HG03432 (cell line): ENCODE measurements around the gene FAM174C.

ENCODE experiments used
- ATAC-seq: cut with Tn5 transposase; IDR thresholded peaks from one replicate; pipeline ENCODE4 v1.9.1; 2021; ENCODE audit warnings: mild to moderate bottlenecking, moderate library complexity; ENCODE audit not compliant: unreplicated experiment

The FAM174C gene

DNA sequence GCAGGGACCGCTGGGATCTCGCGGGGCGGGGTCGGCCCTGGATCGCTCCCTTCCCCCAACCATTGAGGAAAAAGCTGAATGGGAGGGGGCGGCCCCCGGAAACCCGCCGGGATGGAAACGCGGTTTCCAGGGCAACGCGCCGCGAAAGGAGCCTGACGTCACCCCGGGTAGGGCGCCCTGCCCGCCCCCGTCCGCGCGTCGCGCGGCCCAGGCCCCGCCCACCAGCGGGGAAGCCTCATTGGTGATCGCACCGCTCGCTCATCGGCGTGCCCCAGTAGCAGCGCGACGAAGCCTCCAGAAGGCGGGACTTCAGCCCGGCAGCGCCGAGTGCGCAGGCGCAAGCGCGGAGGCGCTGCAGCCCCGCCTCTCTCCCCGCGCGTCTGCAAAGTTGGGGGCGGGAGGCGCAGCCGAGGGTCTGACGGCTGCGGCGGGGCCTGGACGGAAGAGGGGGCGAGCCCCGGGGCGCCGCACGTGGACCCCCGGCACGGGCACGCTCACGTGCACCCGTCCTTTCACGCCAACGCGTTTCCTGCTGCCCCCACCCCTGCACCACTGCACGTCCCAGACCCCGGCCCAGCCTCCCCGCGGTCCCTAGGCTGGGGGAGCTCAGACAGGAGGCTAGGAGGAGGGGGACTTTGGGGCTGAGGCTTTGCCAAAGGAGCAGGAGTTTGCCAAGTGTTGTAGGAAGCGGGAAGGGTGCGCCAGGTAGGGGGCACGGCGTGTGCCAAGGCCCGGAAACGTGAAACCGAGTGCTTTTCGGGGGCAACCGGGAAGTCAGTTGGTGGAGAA, 14.4 kb upstream of the FAM174C start:
- peak; percentile 50 for ATAC-seq

DNA sequence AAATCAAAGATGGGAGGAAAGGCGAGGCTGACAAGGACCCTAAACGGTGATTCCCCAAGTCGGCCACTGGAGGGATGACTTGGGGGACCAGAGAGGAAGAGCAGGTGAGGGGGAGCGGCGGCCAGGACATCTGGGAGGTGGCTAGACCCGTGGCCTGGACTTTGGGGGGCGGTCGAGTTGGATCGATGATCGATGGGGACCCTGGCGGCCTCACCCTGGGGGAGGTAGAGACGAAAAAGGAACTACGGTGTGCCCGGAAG, 13.9 kb upstream of the FAM174C start:
- no peak for ATAC-seq

DNA sequence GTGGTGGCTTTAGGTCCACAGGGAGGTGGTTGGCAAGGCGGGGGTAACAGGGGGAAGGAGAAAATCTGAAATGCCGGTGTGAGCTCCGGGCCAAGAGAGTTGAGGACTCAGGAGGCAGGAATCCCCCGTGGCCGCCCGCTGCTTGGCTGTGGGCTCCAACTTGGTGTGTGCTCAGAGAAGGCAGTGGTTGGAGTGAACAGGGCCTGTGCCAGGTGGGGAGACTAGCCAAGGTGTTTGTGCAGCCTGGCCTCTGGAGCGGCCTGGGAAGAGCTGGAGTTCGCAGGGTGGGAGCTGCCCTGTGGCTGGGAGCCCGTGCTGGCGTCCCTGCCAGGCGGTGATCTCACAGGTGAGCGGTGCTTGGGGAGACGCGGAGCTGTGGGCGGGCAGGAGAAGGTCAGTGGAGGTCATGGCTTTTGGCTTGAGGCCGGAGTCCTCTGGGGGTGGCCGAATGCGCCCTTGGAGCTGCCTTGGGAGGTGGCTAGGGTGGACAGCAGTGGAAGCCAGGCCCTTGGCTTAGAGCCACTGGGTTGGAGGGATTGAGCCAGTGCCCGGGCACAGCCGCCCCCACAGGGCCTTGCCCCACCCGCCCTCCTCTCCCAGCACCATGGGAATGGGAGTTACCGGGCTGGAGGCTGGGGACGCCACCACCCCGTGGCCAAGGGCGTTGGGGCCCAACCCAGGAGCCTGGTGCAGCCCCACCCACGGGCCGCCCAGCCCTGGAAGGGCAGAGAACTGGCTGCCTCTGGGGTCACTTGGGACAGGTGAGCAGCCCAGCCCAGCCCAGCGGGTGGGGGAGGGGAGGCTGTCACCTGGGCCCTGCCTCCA, 13.3 kb upstream of the FAM174C start:
- ATAC-seq = no peak

DNA sequence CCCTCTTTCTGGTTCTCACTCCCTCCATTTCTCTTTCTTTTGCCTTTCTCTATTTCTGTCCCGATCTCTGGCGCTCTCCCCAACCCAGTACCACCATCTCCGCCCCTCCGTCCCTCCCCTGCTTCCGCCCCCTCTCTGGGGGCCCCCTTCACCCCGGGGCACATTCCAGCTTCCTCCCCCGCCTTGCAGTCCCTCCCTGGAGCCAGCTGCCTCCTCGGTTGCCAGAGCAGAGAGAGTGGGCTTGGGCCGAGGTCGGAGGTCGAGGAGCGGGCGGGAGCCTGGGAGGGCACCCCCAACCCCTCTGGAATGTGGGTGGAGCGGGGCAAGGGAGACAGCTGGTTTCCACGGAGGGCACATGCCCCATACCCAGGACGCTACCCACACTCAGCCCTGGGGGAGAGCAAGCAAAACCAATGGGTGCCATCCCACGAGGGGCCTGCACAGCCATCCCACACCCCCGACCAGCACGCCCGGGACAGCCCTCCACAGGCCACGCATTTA, 12.7 kb upstream of the FAM174C start:
- no peak for ATAC-seq

DNA sequence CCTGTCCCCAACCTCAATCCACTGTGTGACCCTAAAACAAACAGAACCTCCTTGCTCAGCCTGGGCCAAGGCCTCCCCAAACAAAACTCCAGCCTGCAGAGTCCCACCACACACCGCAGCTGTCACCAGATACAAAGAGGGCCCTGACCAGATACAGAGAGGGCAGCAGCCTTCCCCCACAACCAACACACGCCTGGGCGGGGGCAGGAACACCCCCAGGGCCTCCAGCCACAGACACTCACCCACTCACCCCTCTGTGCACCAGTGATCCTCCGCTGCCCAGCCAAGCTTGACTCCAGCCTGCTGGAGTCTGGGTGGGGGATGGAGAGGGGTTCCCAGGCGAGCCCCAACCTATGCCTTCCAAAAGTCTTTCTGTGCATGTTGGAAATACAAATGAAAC, 12.1 kb upstream of the FAM174C start:
- ATAC-seq = no peak

DNA sequence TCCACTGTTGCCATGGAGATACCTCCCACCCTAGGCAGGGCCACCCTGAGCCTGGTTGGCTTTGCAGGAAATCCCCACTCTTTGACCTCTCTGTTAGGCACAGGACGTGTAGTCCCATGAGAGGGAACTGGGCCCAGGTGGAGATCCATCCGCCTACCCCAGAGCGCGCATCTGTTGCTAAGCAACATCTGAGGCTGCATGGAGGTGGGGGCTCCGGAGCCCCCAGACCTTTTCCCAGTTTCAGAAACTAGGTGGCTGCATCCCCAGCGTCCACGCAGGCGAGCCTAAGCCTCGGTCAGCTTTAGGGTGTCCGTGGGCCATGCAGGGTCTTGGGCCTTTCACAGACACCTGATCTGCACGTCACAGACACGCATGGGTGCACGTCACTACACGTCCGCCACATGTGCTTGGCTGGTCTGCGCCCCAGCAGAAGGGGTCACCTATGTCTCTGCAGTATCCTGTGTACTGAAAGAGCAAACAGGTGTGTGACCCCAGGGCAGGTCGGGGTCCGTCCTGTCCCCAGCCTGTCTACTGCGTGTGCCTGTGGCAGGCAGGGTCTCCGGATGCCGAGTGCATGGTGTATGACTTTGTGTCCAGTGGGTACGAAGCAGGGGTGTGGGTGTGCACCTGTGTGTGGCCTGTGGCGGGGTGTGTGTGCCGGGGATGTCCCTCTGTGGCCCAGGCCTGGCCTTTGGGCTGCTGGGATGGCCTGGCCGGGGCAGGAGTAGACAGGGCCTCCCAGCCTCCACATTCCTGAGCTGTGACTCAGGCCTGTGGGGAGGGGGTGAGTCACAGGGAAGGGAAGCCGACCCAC, 10.3 kb upstream of the FAM174C start:
- no peak for ATAC-seq

DNA sequence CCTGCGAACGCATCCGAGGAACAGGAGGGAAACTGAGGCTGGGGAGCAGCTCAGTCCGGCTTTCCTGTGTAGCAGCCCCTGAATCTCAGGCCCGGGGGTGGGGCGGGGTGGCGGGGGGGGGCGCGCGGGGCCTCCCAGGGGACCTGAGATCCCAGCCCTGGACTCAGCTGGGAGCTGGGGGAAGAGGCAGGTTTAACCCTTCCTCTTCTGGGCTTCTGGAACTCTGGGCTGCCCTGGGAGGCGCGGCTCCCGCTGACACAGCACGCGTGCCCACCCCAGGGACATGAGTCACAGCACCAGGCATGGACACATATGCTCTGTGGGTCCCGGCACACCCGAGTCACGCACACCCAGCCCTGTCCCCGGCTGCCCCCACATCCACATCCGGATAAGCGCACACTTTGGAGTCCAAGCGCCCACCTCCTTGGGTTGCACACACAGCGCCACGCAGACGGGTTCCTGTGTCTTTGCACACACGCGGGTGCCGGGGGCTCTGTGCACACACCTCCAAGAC, 9.7 kb upstream of the FAM174C start:
- ATAC-seq = no peak

DNA sequence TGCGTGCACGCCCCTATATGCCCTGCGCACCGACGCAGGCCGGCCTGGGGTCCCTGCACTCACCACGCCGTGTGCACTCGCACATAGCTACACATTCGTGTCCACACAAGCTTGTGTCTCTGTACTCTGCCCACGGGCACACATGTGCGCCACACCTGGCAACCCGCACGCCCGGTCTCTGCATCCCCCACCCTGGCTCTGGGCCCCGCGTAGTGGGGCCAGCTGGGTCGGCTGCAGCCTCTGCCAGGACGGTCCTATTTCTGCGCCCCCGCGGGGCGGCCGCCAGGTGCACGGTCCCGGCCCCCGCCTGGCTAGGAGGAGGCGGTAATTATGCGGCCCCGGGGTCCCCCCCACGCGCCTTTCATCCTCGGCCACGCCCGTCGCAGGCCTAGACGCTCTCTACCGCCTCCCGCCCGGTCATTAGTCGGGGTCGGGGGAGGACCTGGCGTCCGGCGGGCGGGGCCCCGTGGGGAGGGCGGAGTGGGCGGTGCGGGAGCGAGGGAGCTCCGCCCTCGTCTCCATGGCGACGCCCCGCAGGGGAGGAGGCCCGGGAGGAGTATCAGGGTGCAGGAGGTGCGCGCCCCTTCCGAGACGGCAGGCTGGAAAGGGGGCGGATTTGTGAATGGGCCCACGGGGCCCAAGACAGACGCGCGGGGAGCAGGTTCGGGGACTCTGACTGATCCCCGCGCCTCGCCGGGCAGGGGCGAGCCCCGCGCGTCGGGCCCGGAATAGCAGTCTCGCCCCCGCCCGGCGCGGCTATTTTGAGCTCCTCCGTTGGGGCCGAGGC, 9.0 kb upstream of the FAM174C start:
- ATAC-seq = peak; percentile 32

DNA sequence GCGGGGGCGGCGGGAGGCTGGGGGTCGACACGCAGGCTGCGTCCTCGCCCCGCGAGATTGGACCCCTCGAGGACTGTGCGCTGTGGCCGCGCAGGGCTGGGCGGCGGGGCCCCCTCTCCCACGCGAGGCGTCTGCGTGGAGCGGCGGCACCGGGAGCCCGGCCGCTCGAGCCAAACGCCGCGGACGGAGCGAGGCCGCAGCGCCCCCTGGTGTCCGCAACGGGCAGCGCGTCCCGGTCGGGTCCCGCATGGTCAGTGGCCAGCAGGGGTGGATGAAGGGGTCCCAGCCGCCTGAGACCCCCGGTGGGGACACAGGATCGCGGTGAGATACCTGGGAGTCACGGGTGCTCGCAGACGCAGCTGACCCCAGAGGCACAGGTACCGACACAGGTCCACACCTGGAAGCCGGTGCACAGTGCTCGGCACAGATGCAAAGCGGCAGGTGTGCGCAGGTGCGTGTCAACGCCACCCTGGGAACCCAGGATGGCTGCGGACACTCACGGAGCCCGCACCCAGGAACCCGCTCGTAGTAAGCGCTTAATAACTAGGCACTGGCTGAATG, 8.3 kb upstream of the FAM174C start:
- ATAC-seq = peak; percentile 20

DNA sequence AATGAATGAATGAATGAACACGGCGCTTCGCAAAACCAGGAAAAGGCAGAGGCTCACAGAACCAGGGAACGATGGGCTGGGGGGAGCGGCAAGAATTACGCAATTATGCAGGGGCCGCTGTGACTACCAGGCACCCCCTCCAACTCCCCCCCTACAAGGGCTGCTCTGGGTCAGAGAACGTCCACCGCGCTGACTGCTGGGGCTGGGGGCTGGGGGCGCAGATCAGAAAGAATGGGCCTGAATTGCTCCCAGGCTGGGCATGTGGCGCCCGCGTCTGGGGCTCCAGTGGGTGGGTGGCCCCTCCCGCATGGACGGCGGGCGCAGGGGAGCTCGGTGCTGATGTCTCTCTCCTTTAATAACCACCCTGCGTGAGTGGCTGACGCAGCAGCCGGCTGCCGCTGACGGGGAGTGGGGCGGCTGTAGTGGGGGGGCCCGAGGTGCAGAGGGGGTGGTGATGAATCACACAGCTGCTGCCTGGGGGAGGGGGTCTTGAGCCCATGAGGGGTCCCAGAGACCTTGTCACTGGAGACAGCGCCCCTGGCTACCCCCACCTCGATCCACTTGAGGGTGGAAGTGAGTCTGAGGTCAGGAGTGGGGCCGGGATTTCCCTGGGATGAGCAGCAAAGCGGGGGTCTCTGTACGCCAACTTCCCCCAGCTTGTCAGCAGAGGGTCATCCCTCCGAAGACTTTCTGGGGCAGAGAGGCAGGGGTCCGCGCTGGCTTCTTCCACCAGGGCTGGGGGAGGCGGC, 7.7 kb upstream of the FAM174C start:
- ATAC-seq = no peak

DNA sequence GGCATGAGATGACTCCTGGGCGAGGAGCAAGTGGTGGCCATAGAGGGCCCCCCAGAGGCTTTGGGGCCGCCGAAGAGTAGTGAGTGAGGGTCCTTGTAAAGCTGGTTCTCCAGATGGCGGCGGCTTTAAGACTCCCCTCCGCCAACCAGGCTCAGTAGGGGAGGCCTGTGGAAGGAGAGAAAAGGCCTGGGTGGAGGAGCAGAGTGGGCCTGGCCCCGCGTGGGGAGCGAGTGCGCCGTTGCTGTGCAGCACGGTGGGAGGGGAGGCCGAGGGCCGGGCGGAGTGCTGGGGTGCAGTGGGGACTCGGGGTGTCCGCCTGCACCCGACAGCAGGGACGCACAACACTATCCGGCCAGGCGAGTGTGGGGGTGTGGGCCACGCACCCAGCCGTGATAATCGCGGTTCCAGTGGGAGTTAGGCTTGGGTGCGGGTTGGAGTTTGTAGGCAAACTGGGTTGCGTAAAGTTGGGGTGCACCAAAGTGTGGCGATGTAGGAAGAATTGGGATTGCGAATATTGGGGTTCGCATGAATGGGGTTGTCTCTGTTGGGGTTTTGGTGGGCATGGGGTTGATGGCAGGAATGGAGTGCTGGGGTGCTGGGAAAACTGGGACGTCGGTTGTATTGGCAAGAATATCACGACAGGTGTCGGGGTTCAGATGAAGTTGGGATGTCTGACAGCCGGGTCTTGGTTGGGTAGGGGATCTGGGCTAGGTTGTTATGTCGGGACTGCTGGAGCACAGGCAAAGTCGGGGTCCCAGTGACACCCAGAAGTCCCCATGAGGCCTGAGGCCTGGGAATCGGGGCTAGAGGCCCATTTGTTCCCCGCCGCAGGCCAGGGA, 6.9 kb upstream of the FAM174C start:
- no peak for ATAC-seq

DNA sequence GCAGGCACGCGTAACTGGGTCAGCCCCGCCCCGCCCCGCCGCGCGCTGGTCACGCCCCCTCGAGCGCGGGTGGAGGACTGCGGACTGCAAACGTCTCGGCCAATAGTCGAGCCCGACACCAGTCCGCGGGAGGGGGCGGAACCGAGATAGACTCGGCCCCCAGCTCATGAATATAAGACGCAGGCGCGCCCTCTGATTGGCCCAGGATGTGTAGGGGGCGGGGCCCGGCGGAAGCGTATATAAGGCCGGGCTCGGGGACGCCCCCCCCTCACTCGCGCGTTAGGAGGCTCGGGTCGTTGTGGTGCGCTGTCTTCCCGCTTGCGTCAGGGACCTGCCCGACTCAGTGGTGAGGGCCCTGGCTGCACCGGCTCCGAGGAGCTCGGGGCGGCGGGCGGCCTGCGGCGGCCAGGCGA, 6.3 kb upstream of the FAM174C start, which contains the start of gene CIRBP:
Gene CIRBP, plus strand, starts transcription at position 268 of the 413 bp plus-strand sequence. CDS start 1,602 bp downstream, outside the sequence.
- ATAC-seq = peak; percentile 54

DNA sequence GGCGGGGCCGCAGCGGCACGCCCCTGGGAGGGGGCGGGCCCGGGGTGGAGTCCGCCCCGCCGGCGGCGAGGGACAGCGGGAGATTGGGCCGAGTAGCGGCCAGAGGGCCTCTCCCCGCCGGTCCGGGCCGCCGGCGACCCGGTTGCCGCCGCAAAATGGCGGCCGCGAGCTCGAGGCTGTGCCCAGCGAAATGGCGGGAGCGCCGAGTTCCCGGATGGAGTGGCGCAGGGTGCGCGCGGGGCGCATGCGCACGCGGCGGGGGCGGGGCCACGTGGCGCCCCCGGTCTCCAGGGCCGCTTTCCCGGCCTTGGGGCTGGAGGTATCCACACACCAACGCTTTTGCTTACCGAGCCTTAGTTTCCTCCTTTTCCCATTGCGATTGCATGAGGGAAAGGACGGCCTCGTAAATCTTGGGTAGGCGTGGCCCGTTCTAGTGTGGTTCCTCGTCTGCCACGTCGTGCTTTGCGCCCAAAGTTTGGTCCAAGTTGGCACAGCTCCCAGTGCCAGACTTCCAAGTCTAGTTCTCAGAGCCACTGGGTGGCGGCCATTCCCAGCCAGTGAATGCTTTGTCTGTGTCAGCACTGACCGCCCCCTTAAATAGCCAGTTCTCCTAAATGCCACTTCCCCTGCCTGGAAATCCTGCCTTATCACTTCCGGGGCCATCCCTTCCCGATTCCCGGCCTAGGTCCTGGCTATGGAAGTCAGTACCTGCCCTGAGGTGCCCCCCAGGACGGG, 5.7 kb upstream of the FAM174C start:
- ATAC-seq = peak; percentile 25

DNA sequence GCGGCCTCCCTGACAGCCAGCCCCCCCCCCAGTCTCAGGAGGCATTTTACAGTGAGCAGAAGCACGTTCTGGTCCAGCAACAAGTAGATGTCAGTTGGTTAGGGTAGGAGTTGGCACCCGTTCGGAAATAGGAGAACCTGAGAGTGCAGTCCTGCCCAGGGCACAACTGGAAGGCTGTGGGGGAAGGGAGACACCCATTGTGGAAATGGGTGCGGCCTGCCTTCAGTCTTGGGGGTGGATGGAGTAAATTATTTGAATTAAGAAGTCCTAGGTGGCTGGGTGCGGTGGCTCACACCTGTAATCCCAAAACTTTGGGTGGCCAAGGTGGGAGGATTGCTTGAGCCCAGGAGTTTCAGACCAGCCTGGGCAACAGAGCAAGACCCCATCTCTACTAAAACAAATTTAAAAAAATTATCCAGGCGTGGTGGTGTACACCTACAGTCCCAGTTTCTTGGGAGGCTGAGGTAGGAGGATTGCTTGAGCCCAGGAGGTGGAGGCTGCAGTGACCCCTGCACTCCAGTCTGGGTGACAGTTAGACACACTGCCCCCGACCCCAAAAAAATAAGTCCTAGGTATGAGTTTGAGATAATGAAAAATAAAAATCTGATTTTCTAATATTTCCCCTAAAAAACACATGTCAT, 5.0 kb upstream of the FAM174C start:
- no peak for ATAC-seq

DNA sequence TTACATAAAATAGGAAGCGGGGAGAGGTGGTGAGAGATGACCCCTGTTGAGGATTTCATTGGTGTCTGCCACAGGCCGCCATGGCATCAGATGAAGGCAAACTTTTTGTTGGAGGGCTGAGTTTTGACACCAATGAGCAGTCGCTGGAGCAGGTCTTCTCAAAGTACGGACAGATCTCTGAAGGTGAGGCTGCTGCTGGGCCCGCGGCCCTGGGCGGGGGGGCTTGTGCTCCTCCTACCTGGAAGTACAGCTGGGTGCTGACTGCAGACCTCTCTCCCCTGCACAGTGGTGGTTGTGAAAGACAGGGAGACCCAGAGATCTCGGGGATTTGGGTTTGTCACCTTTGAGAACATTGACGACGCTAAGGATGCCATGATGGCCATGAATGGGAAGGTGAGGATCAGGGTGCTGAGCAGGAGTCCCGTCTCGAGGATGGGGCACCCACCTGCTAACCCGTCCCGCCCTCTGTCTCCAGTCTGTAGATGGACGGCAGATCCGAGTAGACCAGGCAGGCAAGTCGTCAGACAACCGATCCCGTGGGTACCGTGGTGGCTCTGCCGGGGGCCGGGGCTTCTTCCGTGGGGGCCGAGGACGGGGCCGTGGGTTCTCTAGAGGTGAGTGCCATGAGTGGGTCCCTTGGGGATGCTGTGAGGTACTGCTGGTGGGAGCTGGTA, 4.3 kb upstream of the FAM174C start:
- no peak for ATAC-seq

DNA sequence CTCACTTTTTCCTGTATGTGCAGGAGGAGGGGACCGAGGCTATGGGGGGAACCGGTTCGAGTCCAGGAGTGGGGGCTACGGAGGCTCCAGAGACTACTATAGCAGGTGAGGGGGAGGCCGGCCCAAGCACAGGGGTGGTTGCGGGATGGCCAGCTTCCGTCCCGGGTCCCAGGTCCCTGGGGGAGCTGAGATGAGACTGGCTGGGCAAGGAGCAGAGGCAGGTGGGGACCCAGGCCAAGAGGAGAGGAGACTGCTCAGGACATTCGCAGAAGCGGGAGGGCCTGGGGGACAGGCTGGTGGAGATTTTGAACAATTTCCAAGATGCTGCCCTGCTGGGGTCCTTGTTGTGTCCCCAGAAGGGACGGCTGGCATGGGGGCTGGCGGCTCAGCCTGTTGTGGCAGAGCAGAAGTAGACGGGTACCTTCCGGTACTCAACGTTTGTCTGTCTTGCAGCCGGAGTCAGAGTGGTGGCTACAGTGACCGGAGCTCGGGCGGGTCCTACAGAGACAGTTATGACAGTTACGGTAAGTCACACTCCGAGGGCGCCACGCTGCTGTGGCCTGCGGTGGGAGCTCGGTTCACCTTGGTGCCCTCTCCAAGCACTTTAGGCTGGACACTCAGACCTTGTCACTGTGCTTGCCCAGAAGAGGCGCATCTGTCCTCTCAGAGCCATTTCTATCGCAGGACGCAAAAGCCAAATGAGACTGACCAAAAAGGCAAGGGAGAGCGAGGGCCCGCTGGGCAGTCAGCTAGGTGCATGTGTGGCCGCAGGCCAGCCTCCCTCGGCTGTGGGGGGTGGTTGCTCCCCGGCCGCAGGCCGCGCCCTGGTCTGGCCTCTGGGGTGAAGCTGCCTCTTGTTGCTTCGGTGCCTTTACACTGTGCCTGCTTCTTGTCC, 3.6 kb upstream of the FAM174C start:
- ATAC-seq = no peak
